Lung microvascular endothelial cell (primary cell): ENCODE data around the gene RNF166. TPM values are rescaled to one million over a fixed set of nuclear protein-coding genes. Genes with fewer than 3 reads are reported as not detected.

Experiments
- DNase-seq, 2 donors: peaks; one replicate each; pipeline versions ENCODE4 v3.0.0 to v3.0.0-alpha.2; 2010; ENCODE audit warnings: low read depth in 2 of 2
- total RNA-seq: library from RNA; depleted of rRNA; stranded (reverse); fragments of >200 nt; gene quantifications from 2 replicates; pipeline ENCODE4 v1.2.1, GENCODE V29; 2014

RNF166 gene
- total RNA-seq, 1 donor from 2014 or later = 12.5 TPM

GRCh38 chr16:88653596-88654362 lies 52.4 kb downstream of the RNF166 start:
- no peak for DNase-seq

DNA sequence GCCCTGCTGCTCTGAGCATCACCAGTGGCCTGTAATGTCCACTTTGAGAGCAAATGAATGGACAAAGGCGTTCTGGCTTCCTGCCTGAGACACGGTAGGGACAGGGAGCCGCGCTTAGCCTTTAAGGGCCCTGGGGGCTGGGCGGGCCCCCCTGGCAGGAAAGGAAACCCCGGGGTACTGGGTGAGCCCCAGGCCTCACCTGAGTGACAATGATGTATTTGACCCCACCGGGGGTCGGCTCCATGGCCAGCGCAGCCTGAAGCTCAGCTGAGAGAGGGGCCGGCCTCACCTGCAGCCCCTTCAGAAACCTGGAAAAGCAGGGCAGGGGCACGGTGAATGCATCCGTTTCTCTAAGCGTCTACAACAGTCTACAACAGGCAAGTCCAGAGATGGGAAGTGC lies 53.1 kb downstream of the RNF166 start:
- DNase-seq = no peak

- DNase-seq = no peak
Measured at GRCh38 chr16:88652762-88653063, 53.5 kb downstream of the RNF166 start.

DNA sequence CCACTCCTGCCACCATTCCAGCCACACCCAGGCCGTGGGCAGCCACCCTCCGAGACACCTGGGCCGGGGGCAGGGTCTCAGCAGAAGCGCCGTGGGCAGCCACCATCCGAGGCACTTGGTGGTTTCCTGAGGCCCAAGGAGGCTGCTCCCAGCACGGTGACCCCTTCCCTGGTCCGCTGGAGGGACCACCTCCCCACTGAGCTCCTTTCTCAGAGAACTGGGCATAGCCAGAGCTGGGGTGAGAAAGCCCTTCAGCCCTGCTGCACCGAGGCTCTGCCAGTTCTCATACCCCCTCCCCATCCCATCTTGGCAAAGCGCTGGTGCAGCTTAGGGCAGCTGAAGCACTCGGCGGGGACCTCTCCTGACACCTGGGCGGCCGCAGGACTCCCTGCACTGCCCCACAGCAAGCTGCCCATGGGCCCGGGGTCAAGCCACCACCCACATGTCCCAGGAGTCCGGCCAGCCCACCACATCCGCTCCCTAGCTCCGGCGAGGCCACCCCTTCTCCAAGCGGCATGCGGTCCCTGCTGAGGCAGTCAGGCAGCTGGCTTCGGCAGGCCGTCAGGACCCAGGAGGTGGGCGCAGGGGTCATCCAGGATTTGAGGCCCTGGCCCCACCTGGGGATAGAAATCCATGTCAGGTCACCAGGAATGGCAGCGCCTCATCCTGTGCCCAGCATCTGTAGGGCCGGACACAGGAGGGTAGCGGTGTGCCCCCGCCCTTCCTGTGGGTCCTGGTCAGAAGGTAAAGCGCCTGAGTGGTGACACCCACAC lies 54.0 kb downstream of the RNF166 start:
- no peak for DNase-seq

DNA sequence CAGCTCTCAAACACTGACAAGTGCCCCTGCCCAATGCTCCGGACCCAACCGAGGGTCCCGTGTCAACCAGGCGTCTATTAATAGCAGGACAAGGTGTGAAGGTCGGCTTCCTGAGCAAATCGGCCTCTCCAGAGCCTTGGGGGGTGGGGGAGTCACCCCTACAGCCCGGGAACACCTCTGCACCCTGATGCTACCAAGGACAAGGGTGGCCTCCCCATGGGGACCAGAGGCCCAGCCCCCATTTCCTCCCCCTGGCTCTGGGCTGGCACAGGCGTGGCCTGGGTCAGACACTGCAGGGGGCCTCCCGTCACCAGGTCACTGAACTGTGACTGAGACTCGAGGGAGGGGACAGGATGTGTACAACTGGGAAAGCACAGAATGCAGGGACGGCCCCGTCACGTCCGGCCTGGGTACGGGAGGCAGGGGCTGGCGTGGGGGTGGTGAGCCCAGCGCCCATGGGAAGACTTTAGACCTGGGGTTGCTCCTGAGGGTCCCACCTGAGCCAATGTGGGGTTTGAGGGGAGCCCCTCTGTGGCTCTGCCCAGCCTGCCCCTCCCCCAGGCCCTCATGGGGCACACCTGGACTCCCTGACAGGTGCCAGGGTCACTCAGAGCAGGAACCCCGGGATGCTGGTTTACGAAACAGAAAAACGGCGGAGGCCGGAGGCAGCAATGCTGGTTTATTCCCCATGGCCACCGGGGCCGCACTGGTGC lies 54.8 kb downstream of the RNF166 start:
- peak in 1 of 2 donors; percentile 93 for DNase-seq

- DNase-seq = peak in 1 of 2 donors; percentile 85
Measured at GRCh38 chr16:88650749-88651275, 55.4 kb downstream of the RNF166 start, which contains the start of gene CYBA. TSS of gene CYBA (minus strand) at chr16:88651053. CDS start at chr16:88651013, 40 bp downstream.

DNA sequence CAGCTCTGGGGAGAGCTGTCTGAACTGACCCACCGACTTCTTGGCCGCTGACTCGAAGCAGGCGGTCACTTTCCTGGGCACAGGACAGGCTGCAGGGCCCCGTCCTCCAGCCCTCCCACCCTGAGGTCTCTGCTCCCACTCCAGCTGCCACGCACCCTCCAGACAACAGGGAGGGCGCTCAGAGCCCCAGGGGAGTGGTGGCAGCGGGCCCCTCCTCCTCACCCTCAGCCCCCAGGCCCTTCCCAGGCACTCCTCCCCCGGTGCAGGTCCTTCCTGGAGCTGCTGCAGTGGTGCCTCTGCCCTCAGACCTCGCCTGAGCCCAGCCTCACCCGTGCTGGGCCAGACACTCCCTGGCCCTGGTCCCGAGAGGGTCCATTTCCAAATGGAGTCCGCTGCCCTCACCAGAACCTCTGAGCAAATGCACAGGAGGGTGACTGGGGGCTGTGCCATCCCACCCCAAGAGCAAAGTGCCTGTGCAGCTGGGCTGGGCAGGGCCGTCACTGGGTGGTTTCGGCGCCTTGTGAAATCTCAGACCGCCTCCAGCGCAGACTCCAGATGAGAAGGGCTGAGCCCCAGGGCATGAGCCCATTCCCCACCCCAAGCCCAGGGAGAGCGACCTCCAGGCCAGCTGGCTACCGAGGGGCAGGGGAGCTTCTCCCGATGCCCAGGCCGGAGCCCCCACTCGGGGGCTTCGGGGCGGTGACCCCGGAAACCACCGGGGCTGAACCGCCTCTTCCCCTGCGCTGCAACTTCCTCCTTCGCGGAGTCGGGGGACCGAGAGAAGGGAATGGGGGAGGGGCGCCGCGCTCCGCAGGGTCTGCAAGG lies 56.1 kb downstream of the RNF166 start:
- DNase-seq = no peak

DNA sequence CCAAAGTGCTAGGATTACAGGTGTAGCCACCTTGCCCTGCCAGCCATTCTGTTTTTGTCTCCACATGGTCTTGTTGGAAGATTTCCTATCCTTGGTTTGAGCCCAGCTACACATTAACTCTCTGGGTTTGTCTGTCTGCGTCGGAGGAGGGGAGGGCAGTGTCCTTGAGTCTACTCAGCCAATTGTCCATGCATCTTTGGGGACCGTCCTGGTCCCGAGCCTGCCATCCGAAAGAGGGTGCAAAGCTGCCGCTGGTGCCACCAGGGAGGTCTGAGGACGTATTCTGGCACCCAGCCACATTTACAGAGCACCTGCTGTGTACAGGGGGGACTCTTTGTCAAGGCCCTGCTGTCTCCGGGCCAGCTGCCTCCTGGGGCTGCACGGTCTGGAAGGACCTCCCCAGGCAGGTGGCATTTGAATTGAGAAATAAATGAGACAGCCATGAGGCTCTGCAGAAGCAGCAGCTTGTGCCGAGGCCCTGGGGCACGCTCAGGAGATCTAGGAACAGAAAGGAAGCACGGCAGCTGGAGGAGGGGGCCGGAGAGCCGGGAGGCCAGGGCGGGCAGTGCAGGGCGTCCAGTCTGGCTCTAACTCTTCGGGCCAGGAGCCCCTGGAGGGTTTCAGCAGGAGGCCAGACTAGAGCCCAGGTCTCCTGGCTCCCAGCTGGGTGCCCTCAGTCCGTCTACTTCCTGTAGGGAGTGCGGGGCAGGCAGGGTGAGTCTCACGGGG lies 56.8 kb downstream of the RNF166 start:
- no peak for DNase-seq

DNA sequence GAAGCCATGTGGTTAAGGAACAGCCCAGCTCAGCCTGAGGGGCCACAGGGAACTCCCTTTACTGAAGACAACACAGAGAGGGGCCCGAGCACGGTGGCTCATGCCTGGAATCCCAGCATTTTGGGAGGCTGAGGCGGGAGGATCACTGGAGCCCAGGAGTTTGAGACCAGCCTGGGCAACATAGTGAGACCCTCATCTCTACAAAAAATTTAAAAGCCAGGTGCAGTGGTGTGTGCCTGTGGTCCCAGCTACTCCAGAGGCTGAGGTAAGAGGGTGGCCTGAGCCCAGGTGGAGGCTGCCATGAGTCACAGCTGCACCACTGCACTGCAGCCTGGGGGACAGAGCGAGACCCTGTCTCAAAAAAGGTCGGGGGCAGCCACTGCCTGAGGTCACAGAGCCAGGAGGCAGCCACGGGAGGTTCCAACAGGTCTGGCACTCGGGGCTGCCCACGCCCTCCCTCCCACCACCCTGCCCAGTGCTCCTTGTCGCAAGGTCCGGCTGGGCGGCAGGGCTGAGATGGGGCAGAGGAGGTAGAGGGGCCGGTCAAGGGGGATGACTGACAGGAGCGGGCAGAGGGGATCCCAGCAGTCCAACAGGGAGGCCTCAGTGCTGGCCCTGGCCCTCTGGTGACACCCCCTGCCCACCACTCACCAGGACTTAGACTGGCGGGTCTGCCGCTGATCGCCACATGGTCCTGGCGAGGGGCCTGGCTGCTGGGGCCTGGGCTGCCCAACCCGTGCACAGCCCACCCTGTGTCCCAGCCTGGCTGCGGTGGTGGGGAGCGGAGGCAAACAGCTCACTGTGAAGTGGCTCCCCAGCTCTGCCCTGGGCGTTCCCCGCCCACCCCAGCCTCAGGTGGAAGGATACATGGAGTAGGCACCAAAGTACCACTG lies 58.8 kb downstream of the RNF166 start:
- no peak for DNase-seq

Other genes starting within 250 kb of the RNF166 start
- gene ZC3H18, start 136.0 kb downstream of the RNF166 start, total RNA-seq = 6.1 and 8.7 TPM in 2 replicates
- not detected in 2 replicates for gene IL17C, start 67.8 kb downstream of the RNF166 start, total RNA-seq
- 287 and 458 TPM in 2 replicates for gene CYBA, start 55.4 kb downstream of the RNF166 start, total RNA-seq
- 40.8 and 42.3 TPM in 2 replicates for gene MVD, start 43.3 kb downstream of the RNF166 start, total RNA-seq
- gene SNAI3, start 19.9 kb downstream of the RNF166 start, total RNA-seq = under 0.01 and 0.22 TPM in 2 replicates
- gene CTU2, start 95 bp upstream of the RNF166 start, total RNA-seq = 6.5 and 9.2 TPM in 2 replicates
- gene PIEZO1, start 78.8 kb upstream of the RNF166 start, total RNA-seq = 227 and 460 TPM in 2 replicates
- gene CDT1, start 97.4 kb upstream of the RNF166 start, total RNA-seq = 1.8 and 3.7 TPM in 2 replicates
- 92.7 and 112 TPM in 2 replicates for gene APRT, start 105.5 kb upstream of the RNF166 start, total RNA-seq
- 12.0 and 17.1 TPM in 2 replicates for gene GALNS, start 150.5 kb upstream of the RNF166 start, total RNA-seq
- 35.9 and 49.5 TPM in 2 replicates for gene TRAPPC2L, start 150.7 kb upstream of the RNF166 start, total RNA-seq
- gene PABPN1L, start 160.3 kb upstream of the RNF166 start, total RNA-seq = not detected in 2 replicates